HCEC 1CT (cell line): Measurements from ENCODE around the gene VPS35L.
"Not testable (repeated sequence)": the region's sequence is repeated elsewhere in the genome, so short reads cannot be mapped to it uniquely, and the experiment has no call there.

Experiments used
- DNase-seq: peaks from one replicate; pipeline ENCODE4 v3.0.0-alpha.2; 2017

Gene VPS35L

GRCh38 chr16:19542138-19542821, 13.2 kb upstream of the VPS35L start:
- DNase-seq: no peak

- DNase-seq: not testable (repeated sequence)
Measured at GRCh38 chr16:19543278-19543996, 12.1 kb upstream of the VPS35L start.

GRCh38 chr16:19548144-19548543, 7.4 kb upstream of the VPS35L start:
- DNase-seq: no peak

GRCh38 chr16:19549673-19550072, 5.8 kb upstream of the VPS35L start:
- no peak for DNase-seq

- peak; percentile 39 for DNase-seq
Measured at GRCh38 chr16:19555938-19556771, 652 bp downstream of the VPS35L start.

GRCh38 chr16:19559242-19559910, 3.9 kb downstream of the VPS35L start:
- DNase-seq: peak; percentile 61

GRCh38 chr16:19560078-19560477, 4.6 kb downstream of the VPS35L start:
- DNase-seq: no peak

GRCh38 chr16:19563377-19563776, 7.9 kb downstream of the VPS35L start:
- DNase-seq: no peak

- DNase-seq: no peak
Measured at GRCh38 chr16:19566362-19566761, 10.9 kb downstream of the VPS35L start.

GRCh38 chr16:19567560-19567959, 12.1 kb downstream of the VPS35L start:
- no peak for DNase-seq

GRCh38 chr16:19573997-19574396, 18.5 kb downstream of the VPS35L start:
- DNase-seq: no peak

- DNase-seq: no peak
Measured at GRCh38 chr16:19574615-19575014, 19.1 kb downstream of the VPS35L start.

- DNase-seq: no peak
Measured at GRCh38 chr16:19578378-19578971, 23.0 kb downstream of the VPS35L start.

- no peak for DNase-seq
Measured at GRCh38 chr16:19582050-19582831, 26.7 kb downstream of the VPS35L start.

GRCh38 chr16:19583665-19584300, 28.3 kb downstream of the VPS35L start:
- DNase-seq: peak; percentile 39

- DNase-seq: no peak
Measured at GRCh38 chr16:19588661-19589060, 33.2 kb downstream of the VPS35L start.

- no peak for DNase-seq
Measured at GRCh38 chr16:19589106-19589505, 33.6 kb downstream of the VPS35L start.

GRCh38 chr16:19589771-19590302, 34.3 kb downstream of the VPS35L start:
- DNase-seq: peak; percentile 82

GRCh38 chr16:19595043-19595767, 39.7 kb downstream of the VPS35L start:
- peak; percentile 79 for DNase-seq

- DNase-seq: no peak
Measured at GRCh38 chr16:19598805-19599510, 43.5 kb downstream of the VPS35L start.
